ENCODE data around the gene SPOPL.
"Not testable (repeated sequence)": the region's sequence is repeated elsewhere in the genome, so short reads cannot be mapped to it uniquely, and the experiment has no call there.

DNA sequence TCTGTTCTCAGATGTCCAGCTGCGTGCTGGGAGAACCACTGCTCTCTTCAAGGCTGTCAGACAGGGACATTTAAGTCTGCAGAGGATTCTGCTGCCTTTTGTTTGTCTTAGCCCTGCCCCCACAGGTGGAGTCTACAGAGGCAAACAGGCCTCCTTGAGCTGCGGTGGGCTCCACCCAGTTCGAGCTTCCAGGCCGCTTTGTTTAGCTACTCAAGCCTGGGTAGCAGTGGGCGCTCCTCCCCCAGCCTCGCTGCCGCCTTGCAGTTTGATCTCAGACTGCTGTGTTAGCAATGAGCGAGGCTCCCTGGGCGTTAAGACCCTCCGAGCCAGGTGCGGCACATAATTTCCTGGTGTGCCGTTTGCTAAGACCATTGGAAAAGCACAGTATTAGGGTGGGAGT is 42.6 kb downstream of the SPOPL start:
- TF ChIP-seq, protein P1, sequence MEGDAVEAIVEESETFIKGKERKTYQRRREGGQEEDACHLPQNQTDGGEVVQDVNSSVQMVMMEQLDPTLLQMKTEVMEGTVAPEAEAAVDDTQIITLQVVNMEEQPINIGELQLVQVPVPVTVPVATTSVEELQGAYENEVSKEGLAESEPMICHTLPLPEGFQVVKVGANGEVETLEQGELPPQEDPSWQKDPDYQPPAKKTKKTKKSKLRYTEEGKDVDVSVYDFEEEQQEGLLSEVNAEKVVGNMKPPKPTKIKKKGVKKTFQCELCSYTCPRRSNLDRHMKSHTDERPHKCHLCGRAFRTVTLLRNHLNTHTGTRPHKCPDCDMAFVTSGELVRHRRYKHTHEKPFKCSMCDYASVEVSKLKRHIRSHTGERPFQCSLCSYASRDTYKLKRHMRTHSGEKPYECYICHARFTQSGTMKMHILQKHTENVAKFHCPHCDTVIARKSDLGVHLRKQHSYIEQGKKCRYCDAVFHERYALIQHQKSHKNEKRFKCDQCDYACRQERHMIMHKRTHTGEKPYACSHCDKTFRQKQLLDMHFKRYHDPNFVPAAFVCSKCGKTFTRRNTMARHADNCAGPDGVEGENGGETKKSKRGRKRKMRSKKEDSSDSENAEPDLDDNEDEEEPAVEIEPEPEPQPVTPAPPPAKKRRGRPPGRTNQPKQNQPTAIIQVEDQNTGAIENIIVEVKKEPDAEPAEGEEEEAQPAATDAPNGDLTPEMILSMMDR (IDR thresholded peaks at IDR 0.05; ENCODE audit: insufficient read depth, low read length): not testable (repeated sequence)
- TF ChIP-seq, protein P2, sequence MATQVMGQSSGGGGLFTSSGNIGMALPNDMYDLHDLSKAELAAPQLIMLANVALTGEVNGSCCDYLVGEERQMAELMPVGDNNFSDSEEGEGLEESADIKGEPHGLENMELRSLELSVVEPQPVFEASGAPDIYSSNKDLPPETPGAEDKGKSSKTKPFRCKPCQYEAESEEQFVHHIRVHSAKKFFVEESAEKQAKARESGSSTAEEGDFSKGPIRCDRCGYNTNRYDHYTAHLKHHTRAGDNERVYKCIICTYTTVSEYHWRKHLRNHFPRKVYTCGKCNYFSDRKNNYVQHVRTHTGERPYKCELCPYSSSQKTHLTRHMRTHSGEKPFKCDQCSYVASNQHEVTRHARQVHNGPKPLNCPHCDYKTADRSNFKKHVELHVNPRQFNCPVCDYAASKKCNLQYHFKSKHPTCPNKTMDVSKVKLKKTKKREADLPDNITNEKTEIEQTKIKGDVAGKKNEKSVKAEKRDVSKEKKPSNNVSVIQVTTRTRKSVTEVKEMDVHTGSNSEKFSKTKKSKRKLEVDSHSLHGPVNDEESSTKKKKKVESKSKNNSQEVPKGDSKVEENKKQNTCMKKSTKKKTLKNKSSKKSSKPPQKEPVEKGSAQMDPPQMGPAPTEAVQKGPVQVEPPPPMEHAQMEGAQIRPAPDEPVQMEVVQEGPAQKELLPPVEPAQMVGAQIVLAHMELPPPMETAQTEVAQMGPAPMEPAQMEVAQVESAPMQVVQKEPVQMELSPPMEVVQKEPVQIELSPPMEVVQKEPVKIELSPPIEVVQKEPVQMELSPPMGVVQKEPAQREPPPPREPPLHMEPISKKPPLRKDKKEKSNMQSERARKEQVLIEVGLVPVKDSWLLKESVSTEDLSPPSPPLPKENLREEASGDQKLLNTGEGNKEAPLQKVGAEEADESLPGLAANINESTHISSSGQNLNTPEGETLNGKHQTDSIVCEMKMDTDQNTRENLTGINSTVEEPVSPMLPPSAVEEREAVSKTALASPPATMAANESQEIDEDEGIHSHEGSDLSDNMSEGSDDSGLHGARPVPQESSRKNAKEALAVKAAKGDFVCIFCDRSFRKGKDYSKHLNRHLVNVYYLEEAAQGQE (IDR thresholded peaks at IDR 0.05; ENCODE audit: insufficient replicate concordance, low read depth): not testable (repeated sequence)
